IMR-90 (cell line): ENCODE results near the gene LAMA3. TPM values are rescaled to one million over a fixed set of nuclear protein-coding genes. Genes with fewer than 3 reads are reported as not detected.

ENCODE experiments used
- ATAC-seq: fragments of 200-7000 bp; cut with Tn5 transposase; 2 replicates; pipeline ENCODE4 v1.9.1; 2020; ENCODE audit warnings: low read depth, mild to moderate bottlenecking, moderate library complexity
- BruUV-seq: library from RNA; stranded (reverse); fragments of 400-500 nt; replicated peaks from 2 replicates; lab custom pipeline; 2021; lab: Mats Ljungman, UMichigan
- CTCF ChIA-PET: fragments of 300-600 bp; formaldehyde crosslinking; extraction: SDS; loops from one replicate; lab custom pipeline; 2021; ENCODE audit warnings: antibody characterized with exemption; lab: Yijun Ruan, JAX
- POLR2A ChIA-PET: fragments of 300-600 bp; sonication (Branson Sonifier 250); formaldehyde crosslinking; loops from one replicate; lab custom pipeline; 2022; ENCODE audit warnings: antibody characterized with exemption; ENCODE audit not compliant: unreplicated experiment; lab: Charles Lee
- DNase-seq: peaks from one replicate; pipeline ENCODE4 v3.0.0; 2013
- H2AFZ ChIP-seq: replicated peaks from 2 replicates; pipeline ENCODE3; 2013; ENCODE audit warnings: low read length, mild to moderate bottlenecking; ENCODE audit not compliant: poor library complexity
- H2AK5ac ChIP-seq: 2 replicates; pipeline ENCODE4 v1.6.1; 2013; ENCODE audit warnings: low read depth, low read length, inconsistent platforms
- H2AK9ac ChIP-seq: replicated peaks from 2 replicates; pipeline ENCODE3; 2013; ENCODE audit warnings: mild to moderate bottlenecking, low read depth, low read length, moderate library complexity; ENCODE audit not compliant: poor library complexity
- H2BK120ac ChIP-seq: 2 replicates; pipeline ENCODE4 v1.6.1; 2013; ENCODE audit warnings: low read depth, low read length, inconsistent platforms
- H2BK15ac ChIP-seq: 3 replicates; pipeline ENCODE4 v1.6.1; 2013; ENCODE audit warnings: low read depth, low read length, inconsistent platforms
- H2BK20ac ChIP-seq: 2 replicates; pipeline ENCODE4 v1.6.1; 2013; ENCODE audit warnings: low read depth, mild to moderate bottlenecking, inconsistent platforms, low read length, moderate library complexity
- H2BK5ac ChIP-seq: 2 replicates; pipeline ENCODE4 v1.6.1; 2013; ENCODE audit warnings: mild to moderate bottlenecking, low read depth, low read length, inconsistent platforms; ENCODE audit not compliant: poor library complexity, severe bottlenecking
- H3K14ac ChIP-seq: replicated peaks from 2 replicates; pipeline ENCODE4 v1.6.1; 2013; ENCODE audit warnings: low read depth, low read length, inconsistent platforms
- H3K18ac ChIP-seq: 2 replicates; pipeline ENCODE4 v1.6.1; 2013; ENCODE audit warnings: low read depth, low read length, control low read depth
- H3K23ac ChIP-seq: 2 replicates; pipeline ENCODE4 v1.6.1; 2013; ENCODE audit warnings: low read depth, low read length, inconsistent platforms
- H3K27ac ChIP-seq: 2 replicates; pipeline ENCODE4 v1.5.1; 2013; ENCODE audit warnings: mild to moderate bottlenecking, control low read depth, low read length; ENCODE audit not compliant: insufficient read depth
- H3K27me3 ChIP-seq: 2 replicates; pipeline ENCODE4 v1.6.1; 2013; ENCODE audit warnings: low read length; ENCODE audit not compliant: control insufficient read depth, insufficient read depth
- H3K36me3 ChIP-seq: 2 replicates; pipeline ENCODE4 v1.6.1; 2013; ENCODE audit warnings: low read length, mixed read lengths; ENCODE audit not compliant: control insufficient read depth, insufficient read depth
- H3K4ac ChIP-seq: 2 replicates; pipeline ENCODE4 v1.6.1; 2013; ENCODE audit warnings: low read depth, low read length, inconsistent platforms
- H3K4me1 ChIP-seq: 2 replicates; pipeline ENCODE4 v1.6.1; 2013; ENCODE audit warnings: low read length, mixed read lengths; ENCODE audit not compliant: control insufficient read depth, insufficient read depth
- H3K4me2 ChIP-seq: 2 replicates; pipeline ENCODE4 v1.6.1; 2013; ENCODE audit warnings: low read depth, mild to moderate bottlenecking, control low read depth, low read length, moderate library complexity
- H3K4me3 ChIP-seq: 2 replicates; pipeline ENCODE4 v1.5.1; 2013; ENCODE audit warnings: low read depth, mild to moderate bottlenecking, control low read depth, low read length, moderate library complexity; ENCODE audit not compliant: insufficient read depth
- H3K56ac ChIP-seq: 2 replicates; pipeline ENCODE4 v1.6.1; 2013; ENCODE audit warnings: low read length, inconsistent platforms; ENCODE audit not compliant: insufficient read depth; ENCODE audit errors: extremely low read depth
- H3K79me1 ChIP-seq, 2 experiments: 2 replicates each; pipeline ENCODE4 v1.6.1; 2013; ENCODE audit warnings: low read length in 2 of 2, inconsistent platforms in 1 of 2, low read depth in 1 of 2
- H3K9ac ChIP-seq: 2 replicates; pipeline ENCODE4 v1.6.1; 2013; ENCODE audit warnings: low read depth, low read length, control low read depth
- H3K9me1 ChIP-seq: 2 replicates; pipeline ENCODE4 v1.6.1; 2013; ENCODE audit warnings: low read length, inconsistent platforms; ENCODE audit not compliant: insufficient read depth
- H3K9me3 ChIP-seq: 2 replicates; pipeline ENCODE4 v1.6.1; 2013; ENCODE audit warnings: low read length; ENCODE audit not compliant: control insufficient read depth, insufficient read depth
- H4K20me1 ChIP-seq: 2 replicates; pipeline ENCODE4 v1.6.1; 2013; ENCODE audit warnings: low read length, inconsistent platforms; ENCODE audit not compliant: insufficient read depth
- H4K5ac ChIP-seq: 2 replicates; pipeline ENCODE4 v1.6.1; 2013; ENCODE audit warnings: mild to moderate bottlenecking, low read depth, low read length, control low read depth
- H4K8ac ChIP-seq, 2 experiments: 2 replicates each; pipeline ENCODE4 v1.6.1; 2013; ENCODE audit warnings: low read depth in 2 of 2, low read length in 2 of 2, control low read depth in 1 of 2, inconsistent platforms in 1 of 2
- H4K91ac ChIP-seq: 2 replicates; pipeline ENCODE4 v1.6.1; 2013; ENCODE audit warnings: low read depth, low read length, inconsistent platforms; ENCODE audit not compliant: insufficient read depth
- CEBPB ChIP-seq: IDR thresholded peaks from 2 replicates; pipeline ENCODE4 v1.6.1; 2012; ENCODE audit warnings: low read depth, low read length, improper control_type of control experiment
- FOS ChIP-seq: fragments of 150-350 bp; IDR thresholded peaks from 2 replicates; pipeline ENCODE4 v1.6.1; 2016; ENCODE audit warnings: low read depth, low read length
- RAD21 ChIP-seq: IDR thresholded peaks from 2 replicates; pipeline ENCODE4 v1.6.1; 2012; ENCODE audit warnings: low read length, improper control_type of control experiment
- SMC3 ChIP-seq: fragments of 150-350 bp; IDR thresholded peaks from 2 replicates; pipeline ENCODE4 v1.6.1; 2016; ENCODE audit warnings: low read depth, mild to moderate bottlenecking, antibody characterized with exemption, low read length, moderate library complexity
- WGBS, 2 experiments: methylation state at CpG; one replicate each; pipeline versions ENCODE4 v1.1.5 to v1.1.7; 2013; ENCODE audit warnings: missing lambda C conversion rate in 2 of 2; ENCODE audit not compliant: insufficient read length in 1 of 2; ENCODE audit errors: extremely low coverage in 2 of 2; 5-methylcytosine and 5-hydroxymethylcytosine counted together
- dilution Hi-C: fragments of 300-500 bp; cut with HindIII; formaldehyde crosslinking; loops from one replicate; pipeline ENCODE4 v1.14.3; 2018; ENCODE audit warnings: low sequenced_read_pairs; ENCODE audit not compliant: unreplicated experiment
- in situ Hi-C: fragments of 300-500 bp; cut with MboI; formaldehyde crosslinking; loops from 3 replicates; pipeline ENCODE4 v1.14.3; 2019; ENCODE audit warnings: low sequenced_read_pairs, inconsistent platforms, mixed read lengths
- intact Hi-C: fragments of 100-400 bp; cut with micrococcal nuclease; formaldehyde crosslinking; loops from 2 replicates; pipeline ENCODE4 v1.10.0; 2022
- polyA plus RNA-seq, 3 experiments: library from polyadenylated mRNA; depleted of rRNA; stranded (reverse); fragments of >200 nt; gene quantifications; 2 replicates each; pipeline ENCODE4 v1.2.3, GENCODE V29; 2012; ENCODE audit warnings: low replicate concordance in 1 of 3
- total RNA-seq: library from RNA; depleted of rRNA; stranded (reverse); fragments of >200 nt; gene quantifications from 2 replicates; pipeline ENCODE4 v1.2.3, GENCODE V29; 2012

LAMA3 gene
- total and polyA plus RNA-seq, 2 of the 4 experiments (the other 2 are of a cell fraction), result 0.18 to 0.19 TPM

GRCh38 chr18:23963443-23964165 is 274.4 kb downstream of the LAMA3 start:
- dilution Hi-C loops (no loop called here), in situ Hi-C loops (no loop called here), intact Hi-C loops (no loop called here)
- Histone ChIP-seq H3K9me1 (peaks cover 4% of the 10 kb centered on the region; the same call in 1 of the 2 replicates), H2BK120ac (no peak overlapping the region), H3K4me3 (no peak overlapping the region), H4K5ac (no peak overlapping the region), H2AFZ (no peak overlapping the region), H4K20me1 (no peaks in the 10 kb centered on the region), H3K9ac (no peak overlapping the region), H3K14ac (no peak overlapping the region), H3K4me1 (no peaks in the 10 kb centered on the region; the same call in 1 of the 2 replicates), H2BK5ac (no peak overlapping the region), H2BK15ac (no peak overlapping the region), H3K56ac (no peak overlapping the region), H2AK9ac (no peak overlapping the region), H3K36me3 (no peaks in the 10 kb centered on the region), H4K8ac (no peak overlapping the region), H3K18ac (no peak overlapping the region), H2AK5ac (no peak overlapping the region), H3K4ac (no peak overlapping the region), H3K79me1 (no peaks in the 10 kb centered on the region), H3K27ac (no peak overlapping the region), H2BK20ac (no peak overlapping the region), H3K27me3 (peaks cover 4% of the 10 kb centered on the region), H3K4me2 (no peak overlapping the region), H3K23ac (no peak overlapping the region), H4K91ac (no peak overlapping the region), H3K9me3 (no peaks in the 10 kb centered on the region)
- no CpG with 5 or more reads among the region's 3 CpGs for WGBS, 2 experiments
- TF ChIP-seq RAD21, result peak; percentile 26; the same call in 1 of the 2 replicates
- TF ChIP-seq CEBPB, result no peak
- TF ChIP-seq FOS, result no peak
- 0 out of 2 replicates have a peak, but pooled peaks have one; percentile 10 for TF ChIP-seq SMC3
- no peak for DNase-seq
- POLR2A ChIA-PET, result no interaction called here
- BruUV-seq, result no TSS peak
- CTCF ChIA-PET, result no interaction called here
- no peak for ATAC-seq
